ENCODE measurements around the gene SACS.

Gene SACS

DNA sequence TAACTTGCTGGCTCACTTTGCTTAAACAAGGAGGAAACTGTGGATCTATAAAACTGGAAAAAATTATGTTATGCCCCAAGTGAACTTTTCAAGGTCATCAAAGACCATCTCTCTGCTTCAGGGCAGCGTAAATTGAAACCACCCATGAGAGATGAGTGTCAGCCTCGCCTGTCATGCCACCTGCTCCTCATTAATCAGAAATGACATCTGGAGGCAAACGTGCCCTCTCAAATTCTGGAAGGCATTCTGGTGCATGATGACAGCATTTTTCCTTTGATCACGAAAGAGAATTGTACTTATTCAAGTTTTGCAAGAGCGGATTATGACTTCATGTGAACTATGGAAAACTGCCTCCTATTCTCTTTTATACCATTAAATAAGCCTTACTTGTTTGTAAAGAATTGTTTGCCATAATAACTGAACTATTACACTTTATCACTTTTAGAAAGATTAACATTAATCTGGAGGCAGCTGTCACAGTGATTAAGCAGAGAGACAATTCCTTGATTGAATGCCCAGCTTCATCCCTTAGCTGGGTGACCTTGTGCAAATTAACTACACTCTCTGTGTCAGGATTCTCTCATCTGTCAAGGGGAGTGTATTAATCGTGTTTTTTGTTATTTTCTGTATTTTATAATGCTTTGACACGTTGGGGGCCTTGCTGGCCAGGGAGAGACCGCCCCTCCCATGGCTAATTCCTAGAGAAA is 17.0 kb upstream of the SACS start:
- no peak for TF ChIP-seq CTCF (IDR thresholded peaks at IDR 0.05; ENCODE audit: insufficient read depth, low read length, missing control alignments)
- DNase-seq (ENCODE audit: low read depth, low spot score): no peak
- no peak overlapping the region for H3K4me3 ChIP-seq (ENCODE audit: low read depth, low read length)
- ChIA-PET CTCF (no interaction called here), POLR2A (no interaction called here)

DNA sequence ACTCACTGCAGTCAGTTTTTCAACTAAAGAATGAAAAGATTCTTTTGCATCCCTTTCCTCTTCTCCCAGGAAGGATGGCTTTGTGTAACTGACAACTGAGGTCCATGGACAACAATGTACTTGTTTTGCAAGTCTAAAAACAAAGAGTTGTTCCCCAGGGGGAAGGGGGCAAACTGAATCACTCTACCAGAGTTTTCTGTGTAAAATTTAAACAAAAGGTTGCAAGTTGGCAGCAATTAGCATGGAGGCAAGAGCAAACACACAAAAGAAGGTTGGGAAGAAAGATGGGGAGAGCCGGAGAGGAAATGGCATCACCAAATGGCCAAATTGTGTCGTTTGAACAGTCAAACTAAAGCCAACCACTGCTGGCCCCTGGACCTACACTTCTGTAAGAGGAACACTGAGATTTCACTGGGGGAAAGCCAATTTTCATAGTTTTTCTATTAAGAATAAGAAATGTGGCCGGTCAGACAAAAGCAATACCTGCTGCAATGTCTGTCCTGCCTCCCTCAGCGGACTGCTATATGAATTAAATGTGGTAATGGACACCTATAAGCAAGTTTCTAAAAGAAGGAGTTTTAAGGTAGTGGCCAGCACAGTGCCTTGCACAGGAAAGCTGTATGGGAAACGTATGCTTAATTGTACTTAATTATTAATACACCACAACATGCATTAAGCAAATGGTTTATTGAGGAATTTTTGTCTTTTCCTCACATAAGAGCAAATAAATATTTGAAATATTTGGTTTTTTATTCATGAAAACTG is 16.1 kb upstream of the SACS start:
- no peak overlapping the region for H3K4me3 ChIP-seq (ENCODE audit: low read depth, low read length)
- ChIA-PET CTCF (no interaction called here), POLR2A (no interaction called here)
- no peak for TF ChIP-seq CTCF (IDR thresholded peaks at IDR 0.05; ENCODE audit: insufficient read depth, low read length, missing control alignments)
- DNase-seq (ENCODE audit: low read depth, low spot score): no peak

DNA sequence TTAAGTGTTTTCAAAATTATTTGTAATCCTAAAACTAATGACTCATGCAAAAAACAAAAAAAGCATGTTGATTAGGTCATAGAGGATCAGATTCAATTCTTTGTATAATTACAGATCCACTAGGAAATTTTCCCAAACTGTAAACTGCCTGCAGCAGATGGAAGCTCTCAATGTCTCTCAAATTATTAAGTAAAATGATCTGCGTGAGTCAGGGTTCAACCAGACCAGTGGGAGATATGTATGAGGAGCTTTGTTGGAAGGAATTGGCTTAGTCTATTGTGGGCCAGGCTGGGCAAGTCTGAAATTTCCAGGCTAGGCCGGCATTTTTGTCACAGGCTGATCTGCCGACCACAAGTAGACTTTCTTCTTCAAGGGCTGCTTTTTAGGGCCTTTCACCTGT is 14.4 kb upstream of the SACS start:
- POLR2A ChIA-PET: no interaction called here
- CTCF ChIA-PET: no interaction called here
- TF ChIP-seq CTCF (IDR thresholded peaks at IDR 0.05; ENCODE audit: insufficient read depth, low read length, missing control alignments): no peak
- no peak overlapping the region for H3K4me3 ChIP-seq (ENCODE audit: low read depth, low read length)
- no peak for DNase-seq (ENCODE audit: low read depth, low spot score)

DNA sequence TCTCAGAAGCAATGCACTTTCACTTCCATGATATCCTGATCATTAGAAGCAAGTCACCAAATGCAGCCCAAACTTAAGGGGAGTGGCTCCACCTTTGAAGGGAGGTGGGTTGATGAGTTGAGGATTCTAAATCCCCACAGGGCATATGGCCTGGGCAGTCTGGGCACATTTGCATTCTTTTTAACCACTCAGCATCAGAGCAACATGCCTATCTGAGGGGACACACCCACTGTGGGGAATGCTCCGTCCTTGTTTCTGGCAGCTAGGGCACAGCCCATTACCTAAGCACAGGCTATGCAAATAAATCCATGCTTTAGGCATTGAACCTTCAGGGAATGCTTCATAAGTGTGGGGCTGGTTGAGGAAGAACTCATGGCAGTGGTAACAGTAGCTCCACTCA is 12.3 kb upstream of the SACS start:
- no peak for DNase-seq (ENCODE audit: low read depth, low spot score)
- POLR2A ChIA-PET: no interaction called here
- CTCF ChIA-PET: no interaction called here
- H3K4me3 ChIP-seq (ENCODE audit: low read depth, low read length): no peak overlapping the region
- no peak for TF ChIP-seq CTCF (IDR thresholded peaks at IDR 0.05; ENCODE audit: insufficient read depth, low read length, missing control alignments)

GRCh38 chr13:23443878-23444277 is 10.4 kb upstream of the SACS start:
- no peak for DNase-seq (ENCODE audit: low read depth, low spot score)
- ChIA-PET POLR2A (no interaction called here), CTCF (no interaction called here)
- H3K4me3 ChIP-seq (ENCODE audit: low read depth, low read length): no peak overlapping the region
- no peak for TF ChIP-seq CTCF (IDR thresholded peaks at IDR 0.05; ENCODE audit: insufficient read depth, low read length, missing control alignments)

- no peak overlapping the region for H3K4me3 ChIP-seq (ENCODE audit: low read depth, low read length)
- CTCF ChIA-PET: interaction anchor here (2.0 kb wide), 1 partner anchor 447 kb away, joined by 6 read pairs; the partner anchor contains the start of gene MIPEP
- POLR2A ChIA-PET: no interaction called here
- no peak for DNase-seq (ENCODE audit: low read depth, low spot score)
- no peak for TF ChIP-seq CTCF (IDR thresholded peaks at IDR 0.05; ENCODE audit: insufficient read depth, low read length, missing control alignments)
Measured at GRCh38 chr13:23443110-23443509, 9.6 kb upstream of the SACS start.
